Measurements from ENCODE around the gene ZBTB16.

- TF ChIP-seq CTCF (IDR thresholded peaks at IDR 0.05; ENCODE audit: low read depth, low read length, missing input control), result no peak
- no peak for TF ChIP-seq JUND (IDR thresholded peaks at IDR 0.05)
- no peak for TF ChIP-seq RAD21 (IDR thresholded peaks at IDR 0.05)
- no peak for TF ChIP-seq SP1 (IDR thresholded peaks at IDR 0.05)
- no peak for TF ChIP-seq NR2F2 (IDR thresholded peaks at IDR 0.05)
Observed at GRCh38 chr11:114033572-114033971, 25.9 kb upstream of the ZBTB16 start.

Data from liver (tissue), 3 donors.